B cell (primary cell): ENCODE data around the gene UBE2M. TPM values are rescaled to one million over a fixed set of nuclear protein-coding genes. Genes with fewer than 3 reads are reported as not detected.
A peak's percentile ranks its signal among the peaks of the same experiment; 100 is the strongest.

ENCODE experiments used
- ATAC-seq: fragments of 200-7000 bp; cut with Tn5 transposase; one replicate; pipeline ENCODE4 v1.10.0; 2021; ENCODE audit warnings: low read depth, mild to moderate bottlenecking, moderate number of reproducible peaks, moderate library complexity
- CTCF ChIA-PET: fragments of 350-600 bp; sonication (Branson Sonifier 250); formaldehyde crosslinking; loops from one replicate; lab custom pipeline; 2021; ENCODE audit warnings: antibody characterized with exemption, inconsistent platforms; lab: Charles Lee
- POLR2A ChIA-PET: fragments of 350-600 bp; sonication (Branson Sonifier 250); formaldehyde crosslinking; loops from one replicate; lab custom pipeline; 2021; ENCODE audit warnings: antibody characterized with exemption; lab: Charles Lee
- DNase-seq: peaks from one replicate; pipeline ENCODE4 v3.0.0; 2013
- H2AFZ ChIP-seq: 2 replicates; pipeline ENCODE4 v1.6.1; 2012; ENCODE audit warnings: mild to moderate bottlenecking, low read depth, low read length; ENCODE audit not compliant: insufficient read depth, poor library complexity, severe bottlenecking
- H3K27ac ChIP-seq, 2 donors: 1 replicate in 1 of 2; 2 replicates in 1 of 2; pipeline ENCODE4 v1.5.1; 2012 to 2013; ENCODE audit warnings: low read length in 2 of 2, mild to moderate bottlenecking in 2 of 2, moderate library complexity in 1 of 2
- H3K27me3 ChIP-seq, 4 experiments: fragments of 200-600 bp in 1 of 4; sonication (generic) in 1 of 4; replicated peaks in 1 of 4; 1 replicate in 2 of 4; 2 replicates in 2 of 4; pipeline versions ENCODE4 v1.6.1 to v1.7.0; 2013 to 2016; ENCODE audit warnings: low read length in 3 of 4, mild to moderate bottlenecking in 2 of 4, mixed read lengths in 1 of 4, moderate library complexity in 1 of 4; ENCODE audit not compliant: insufficient read depth in 4 of 4, control insufficient read depth in 3 of 4; ENCODE audit errors: control extremely low read depth in 1 of 4
- H3K36me3 ChIP-seq, 2 experiments: replicated peaks in 1 of 2; 1 replicate in 1 of 2; 2 replicates in 1 of 2; pipeline versions ENCODE4 v1.6.1 to v1.7.1; 2013; ENCODE audit warnings: low read length in 1 of 2; ENCODE audit not compliant: insufficient read depth in 2 of 2, control insufficient read depth in 1 of 2; ENCODE audit errors: control extremely low read depth in 1 of 2, extremely low read depth in 1 of 2
- H3K4me1 ChIP-seq, 2 donors: fragments of 200-600 bp in 1 of 2; sonication (generic) in 1 of 2; 1 replicate in 1 of 2; 2 replicates in 1 of 2; pipeline versions ENCODE4 v1.5.1 to v1.6.1; 2013 to 2017; ENCODE audit warnings: low read length in 2 of 2; ENCODE audit not compliant: control insufficient read depth in 2 of 2, insufficient read depth in 2 of 2
- H3K4me2 ChIP-seq: replicated peaks from 2 replicates; pipeline ENCODE3; 2012; ENCODE audit warnings: mild to moderate bottlenecking, low read depth, low read length; ENCODE audit not compliant: poor library complexity, severe bottlenecking
- H3K4me3 ChIP-seq, 5 experiments: fragments of 200-600 bp in 1 of 5; sonication (generic) in 1 of 5; 1 replicate in 3 of 5; 2 replicates in 2 of 5; pipeline versions ENCODE4 v1.5.1 to v1.7.0; 2011 to 2016; ENCODE audit warnings: low read length in 4 of 5, mild to moderate bottlenecking in 4 of 5, low read depth in 2 of 5, control low read depth in 1 of 5, moderate library complexity in 1 of 5; ENCODE audit not compliant: insufficient read depth in 1 of 5; ENCODE audit errors: control extremely low read depth in 1 of 5, extremely low read depth in 1 of 5
- H3K79me2 ChIP-seq: fragments of 200-600 bp; sonication (generic); one replicate; pipeline ENCODE4 v1.6.0; 2016; ENCODE audit warnings: low read length; ENCODE audit not compliant: control insufficient read depth, insufficient read depth
- H3K9ac ChIP-seq: fragments of 200-600 bp; sonication (generic); 2 replicates; pipeline ENCODE4 v1.6.1; 2017; ENCODE audit warnings: mild to moderate bottlenecking, low read length, moderate library complexity
- H3K9me3 ChIP-seq, 3 donors: one replicate each; pipeline versions ENCODE4 v1.6.1 to v1.7.1; 2013; ENCODE audit warnings: low read length in 2 of 3; ENCODE audit not compliant: control insufficient read depth in 2 of 3, insufficient read depth in 1 of 3; ENCODE audit errors: control extremely low read depth in 1 of 3
- H4K20me1 ChIP-seq: 2 replicates; pipeline ENCODE4 v1.6.0; 2012; ENCODE audit warnings: mild to moderate bottlenecking, low read length; ENCODE audit not compliant: insufficient read depth, control insufficient read depth, poor library complexity, severe bottlenecking
- H3K27ac Mint-ChIP-seq: one replicate; pipeline ENCODE4 v1.8.0; 2021; ENCODE audit warnings: mixed read lengths
- H3K27me3 Mint-ChIP-seq: one replicate; pipeline ENCODE4 v1.8.0; 2021; ENCODE audit warnings: mixed read lengths
- H3K4me1 Mint-ChIP-seq: one replicate; pipeline ENCODE4 v1.8.0; 2021; ENCODE audit warnings: mixed read lengths
- H3K4me3 Mint-ChIP-seq: one replicate; pipeline ENCODE4 v1.8.0; 2021; ENCODE audit warnings: mixed read lengths
- H3K9me3 Mint-ChIP-seq: one replicate; pipeline ENCODE4 v1.8.0; 2022; ENCODE audit warnings: mixed read lengths; ENCODE audit not compliant: insufficient read depth
- EZH2 ChIP-seq: IDR thresholded peaks from 2 replicates; pipeline ENCODE4 v1.6.1; 2012; ENCODE audit warnings: borderline replicate concordance, low read depth, mild to moderate bottlenecking, moderate library complexity, low read length; ENCODE audit not compliant: insufficient read depth, poor library complexity, severe bottlenecking
- WGBS: methylation state at CpG from one replicate; pipeline ENCODE4 v1.1.5; 2013; ENCODE audit warnings: missing lambda C conversion rate; ENCODE audit not compliant: insufficient coverage; 5-methylcytosine and 5-hydroxymethylcytosine counted together
- intact Hi-C: fragments of 100-400 bp; cut with micrococcal nuclease; formaldehyde crosslinking; loops from one replicate; pipeline ENCODE4 v1.10.0; 2022
- polyA plus RNA-seq: library from polyadenylated mRNA; depleted of rRNA; stranded (reverse); fragments of >200 nt; gene quantifications from 2 replicates; pipeline ENCODE4 v1.2.3, GENCODE V29; 2012
- total RNA-seq, 2 donors: library from RNA; stranded (reverse); fragments of 120-200 nt in 1 of 2; gene quantifications; 1 replicate in 1 of 2; 2 replicates in 1 of 2; pipeline versions ENCODE4 v1.2.3 to v1.2.4, GENCODE V29; 2013 to 2022
- TF ChIP-seq, protein P1 (sequence below): fragments of 200-600 bp; IDR thresholded peaks from one replicate; pipeline ENCODE4 v1.8.0; 2022; ENCODE audit warnings: antibody characterized with exemption, mild to moderate bottlenecking

Gene UBE2M
- total and polyA plus RNA-seq, 2 donors (not counting 1 experiment from before 2014, with no cell fraction given) = 62.5 to 66.1 TPM

DNA sequence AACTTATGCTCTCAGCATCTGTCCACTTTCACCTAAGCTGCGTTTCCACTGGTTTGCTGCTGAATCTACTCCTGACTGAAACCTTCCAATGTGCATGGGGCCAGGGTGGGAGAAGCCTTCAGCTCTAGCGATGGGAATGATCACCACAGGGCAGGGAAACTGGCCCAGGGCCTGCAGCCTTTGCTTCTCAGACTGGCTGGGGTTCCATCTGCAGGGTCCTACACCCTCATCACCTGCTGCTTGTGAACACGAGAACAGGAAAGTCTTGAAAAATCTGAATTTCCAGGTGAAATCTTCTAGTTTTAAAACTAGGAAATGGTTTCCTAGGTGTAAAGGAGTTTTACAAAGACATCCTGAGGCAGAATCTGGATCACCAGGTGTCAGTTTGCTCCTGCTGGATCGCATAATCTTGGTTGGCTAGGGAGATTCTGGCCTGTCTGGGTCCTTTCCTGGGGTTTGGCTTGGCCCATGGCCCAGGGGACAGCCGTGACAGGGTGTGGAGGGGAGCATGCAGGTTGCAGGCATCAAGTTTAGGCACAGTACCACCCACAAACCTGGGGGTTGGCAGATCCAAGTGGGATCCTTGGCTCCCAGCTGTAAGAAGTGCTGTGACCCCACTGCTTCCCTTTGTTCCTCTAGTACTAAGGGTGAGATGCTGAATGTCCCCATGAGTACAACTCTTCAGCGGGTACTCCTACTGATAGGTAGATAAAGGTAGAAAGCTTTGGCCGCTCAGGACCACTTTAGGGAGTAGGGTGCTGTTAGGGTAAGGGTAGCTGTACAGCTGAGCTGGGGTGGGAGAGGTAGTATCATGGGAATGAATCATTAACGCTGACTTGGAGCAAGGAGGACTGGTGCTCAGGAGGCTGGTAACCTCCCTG is 1.8 kb upstream of the UBE2M start:
- H3K4me3 ChIP-seq = peak overlapping the region in 3 of 5 experiments; percentile 84 to 95 (median 93)

More for the DNA sequence above, 1.8 kb upstream of the UBE2M start:
- Mint-ChIP-seq H3K27ac (peak overlapping the region; percentile 98), H3K4me1 (peaks cover 73% of the 10 kb centered on the region), H3K9me3 (no peaks in the 10 kb centered on the region), H3K4me3 (peak overlapping the region; percentile 96), H3K27me3 (no peaks in the 10 kb centered on the region)
- Histone ChIP-seq H3K36me3 (peaks cover 4 to 12% of the 10 kb centered on the region in 2 experiments), H3K9ac (peak overlapping the region; percentile 90), H3K27me3 (no peaks in the 10 kb centered on the region), H3K79me2 (peaks cover 28% of the 10 kb centered on the region), H4K20me1 (peaks cover 16% of the 10 kb centered on the region), H2AFZ (peak overlapping the region; percentile 89), H3K4me2 (peak overlapping the region; percentile 97), H3K27ac (peak overlapping the region; percentile 74 to 98), H3K9me3 (peaks cover 0 to 9% (median 0%) of the 10 kb centered on the region in 3 donors), H3K4me1 (peaks cover 40 to 59% of the 10 kb centered on the region in 2 donors)
- ChIA-PET CTCF (interaction anchor here (0.5 to 3.3 kb wide), 4 partner anchors 12 to 644 kb away, joined by 3 to 10 read pairs (median 6); partner anchors contain the start of genes MZF1, ZBTB45 and ZNF417), POLR2A (interaction anchor here (0.6 to 3.5 kb wide), 4 partner anchors 12 to 40 kb away, joined by 3 to 23 read pairs (median 8); partner anchors contain the start of genes MZF1 and ZBTB45)
- ATAC-seq (no peak), DNase-seq (no peak)
- TF ChIP-seq, protein P1, sequence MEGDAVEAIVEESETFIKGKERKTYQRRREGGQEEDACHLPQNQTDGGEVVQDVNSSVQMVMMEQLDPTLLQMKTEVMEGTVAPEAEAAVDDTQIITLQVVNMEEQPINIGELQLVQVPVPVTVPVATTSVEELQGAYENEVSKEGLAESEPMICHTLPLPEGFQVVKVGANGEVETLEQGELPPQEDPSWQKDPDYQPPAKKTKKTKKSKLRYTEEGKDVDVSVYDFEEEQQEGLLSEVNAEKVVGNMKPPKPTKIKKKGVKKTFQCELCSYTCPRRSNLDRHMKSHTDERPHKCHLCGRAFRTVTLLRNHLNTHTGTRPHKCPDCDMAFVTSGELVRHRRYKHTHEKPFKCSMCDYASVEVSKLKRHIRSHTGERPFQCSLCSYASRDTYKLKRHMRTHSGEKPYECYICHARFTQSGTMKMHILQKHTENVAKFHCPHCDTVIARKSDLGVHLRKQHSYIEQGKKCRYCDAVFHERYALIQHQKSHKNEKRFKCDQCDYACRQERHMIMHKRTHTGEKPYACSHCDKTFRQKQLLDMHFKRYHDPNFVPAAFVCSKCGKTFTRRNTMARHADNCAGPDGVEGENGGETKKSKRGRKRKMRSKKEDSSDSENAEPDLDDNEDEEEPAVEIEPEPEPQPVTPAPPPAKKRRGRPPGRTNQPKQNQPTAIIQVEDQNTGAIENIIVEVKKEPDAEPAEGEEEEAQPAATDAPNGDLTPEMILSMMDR = no peak
- no peak for TF ChIP-seq EZH2
- WGBS = 87% methylated on average over 7 of the region's 8 CpGs
- intact Hi-C loops = no loop called here
